Nephron progenitor cell (in vitro differentiated cells): ENCODE data around the gene KCTD12.

Source experiments
- DNase-seq: peaks from one replicate; pipeline ENCODE4 v3.0.0; 2021
- H3K27ac Mint-ChIP-seq: 2 replicates; pipeline ENCODE4 v1.8.0; 2021; ENCODE audit warnings: mild to moderate bottlenecking, moderate library complexity, mixed read lengths
- H3K27me3 Mint-ChIP-seq: 2 replicates; pipeline ENCODE4 v1.8.0; 2021; ENCODE audit warnings: mild to moderate bottlenecking, low read depth, mixed read lengths; ENCODE audit not compliant: poor library complexity
- H3K36me3 Mint-ChIP-seq: 2 replicates; pipeline ENCODE4 v1.8.0; 2021; ENCODE audit warnings: low read depth, mixed read lengths
- H3K4me1 Mint-ChIP-seq: 2 replicates; pipeline ENCODE4 v1.8.0; 2021; ENCODE audit warnings: mixed read lengths
- H3K4me3 Mint-ChIP-seq: 2 replicates; pipeline ENCODE4 v1.8.0; 2021; ENCODE audit warnings: mild to moderate bottlenecking, moderate library complexity, mixed read lengths
- H3K9me3 Mint-ChIP-seq: 2 replicates; pipeline ENCODE4 v1.8.0; 2021; ENCODE audit warnings: mild to moderate bottlenecking, moderate library complexity, mixed read lengths
- CTCF ChIP-seq: fragments of 200-600 bp; sonication (generic); IDR thresholded peaks from 2 replicates; pipeline ENCODE4 v1.5.0; 2021; ENCODE audit warnings: antibody characterized with exemption

KCTD12 gene

GRCh38 chr13:76886292-76887075 lies at the start of gene KCTD12:
KCTD12 (minus strand) TSS chr13:76886405; CDS start chr13:76886148, 257 bp downstream.
- no peak within 1 kb of the TSS for H3K27ac Mint-ChIP-seq
- no peak for TF ChIP-seq CTCF
- peak; percentile 86 for DNase-seq
- no peaks in the 10 kb centered on the region for H3K9me3 Mint-ChIP-seq
- H3K27me3 Mint-ChIP-seq, result peaks cover 72% of the 10 kb centered on the region
- H3K36me3 Mint-ChIP-seq, result no peaks in the 10 kb centered on the region
- peaks cover 22% of the 10 kb centered on the region for H3K4me1 Mint-ChIP-seq
- peak within 1 kb of the TSS; percentile 83 for H3K4me3 Mint-ChIP-seq

GRCh38 chr13:76934671-76935070 lies 48.5 kb upstream of the KCTD12 start:
- H3K27me3 Mint-ChIP-seq, result peaks cover 7% of the 10 kb centered on the region
- H3K36me3 Mint-ChIP-seq, result no peaks in the 10 kb centered on the region
- TF ChIP-seq CTCF, result no peak
- no peak overlapping the region for H3K4me3 Mint-ChIP-seq
- DNase-seq, result no peak
- H3K9me3 Mint-ChIP-seq, result peaks cover 6% of the 10 kb centered on the region
- H3K27ac Mint-ChIP-seq, result peak overlapping the region; percentile 61
- no peaks in the 10 kb centered on the region for H3K4me1 Mint-ChIP-seq

- no peak overlapping the region for H3K27ac Mint-ChIP-seq
- H3K9me3 Mint-ChIP-seq, result peaks cover 6% of the 10 kb centered on the region
- no peak for TF ChIP-seq CTCF
- no peaks in the 10 kb centered on the region for H3K36me3 Mint-ChIP-seq
- H3K27me3 Mint-ChIP-seq, result peaks cover 7% of the 10 kb centered on the region
- H3K4me3 Mint-ChIP-seq, result no peak overlapping the region
- H3K4me1 Mint-ChIP-seq, result no peaks in the 10 kb centered on the region
- no peak for DNase-seq
Measured at GRCh38 chr13:76932076-76932475, 45.9 kb upstream of the KCTD12 start.

GRCh38 chr13:76929851-76930374 lies 43.7 kb upstream of the KCTD12 start:
- H3K27me3 Mint-ChIP-seq, result peaks cover 4% of the 10 kb centered on the region
- no peak overlapping the region for H3K4me3 Mint-ChIP-seq
- no peaks in the 10 kb centered on the region for H3K4me1 Mint-ChIP-seq
- peaks cover 6% of the 10 kb centered on the region for H3K9me3 Mint-ChIP-seq
- H3K36me3 Mint-ChIP-seq, result no peaks in the 10 kb centered on the region
- no peak for DNase-seq
- no peak overlapping the region for H3K27ac Mint-ChIP-seq
- no peak for TF ChIP-seq CTCF

GRCh38 chr13:76929320-76929719 lies 43.1 kb upstream of the KCTD12 start:
- TF ChIP-seq CTCF, result no peak
- DNase-seq, result no peak
- peaks cover 6% of the 10 kb centered on the region for H3K9me3 Mint-ChIP-seq
- H3K36me3 Mint-ChIP-seq, result no peaks in the 10 kb centered on the region
- no peak overlapping the region for H3K4me3 Mint-ChIP-seq
- H3K27me3 Mint-ChIP-seq, result peaks cover 4% of the 10 kb centered on the region
- no peak overlapping the region for H3K27ac Mint-ChIP-seq
- H3K4me1 Mint-ChIP-seq, result no peaks in the 10 kb centered on the region

- peaks cover 6% of the 10 kb centered on the region for H3K9me3 Mint-ChIP-seq
- no peak for DNase-seq
- H3K4me1 Mint-ChIP-seq, result no peaks in the 10 kb centered on the region
- no peak overlapping the region for H3K4me3 Mint-ChIP-seq
- peaks cover 4% of the 10 kb centered on the region for H3K27me3 Mint-ChIP-seq
- no peak overlapping the region for H3K27ac Mint-ChIP-seq
- no peak for TF ChIP-seq CTCF
- H3K36me3 Mint-ChIP-seq, result no peaks in the 10 kb centered on the region
Measured at GRCh38 chr13:76928456-76928855, 42.3 kb upstream of the KCTD12 start.
